H1 (cell line): ENCODE measurements around the gene DOK1. TPM values are rescaled to one million over a fixed set of nuclear protein-coding genes. Genes with fewer than 3 reads are reported as not detected.

Source experiments
- CTCF ChIA-PET: fragments of 300-600 bp; sonication (Branson Sonifier 250); formaldehyde crosslinking; loops from one replicate; lab custom pipeline; 2021; ENCODE audit not compliant: partially characterized antibody; lab: Charles Lee
- POLR2A ChIA-PET: fragments of 300-600 bp; sonication (Branson Sonifier 250); formaldehyde crosslinking; loops from one replicate; lab custom pipeline; 2021; ENCODE audit warnings: inconsistent platforms; ENCODE audit not compliant: partially characterized antibody; lab: Charles Lee
- DNase-seq, 2 experiments: peaks; one replicate each; pipeline versions ENCODE4 v3.0.0 to v3.0.0-alpha.2; 2010 to 2022; ENCODE audit warnings: low spot score in 2 of 2, low read depth in 1 of 2, mixed read lengths in 1 of 2
- FAIRE-seq: peaks from 2 replicates; lab custom pipeline; 2011; peaks lifted over from hg19 to GRCh38; lab: Jason Lieb, UNC
- H2AFZ ChIP-seq: 2 replicates; pipeline ENCODE4 v1.8.1; 2012; ENCODE audit warnings: low read length, inconsistent platforms
- H2AK5ac ChIP-seq: 2 replicates; pipeline ENCODE4 v1.6.1; 2013; ENCODE audit warnings: low read depth, low read length
- H2BK120ac ChIP-seq: replicated peaks from 2 replicates; pipeline ENCODE3; 2013; ENCODE audit warnings: low read depth, low read length, inconsistent platforms
- H2BK12ac ChIP-seq: 2 replicates; pipeline ENCODE4 v1.6.1; 2013; ENCODE audit warnings: low read depth, low read length
- H2BK15ac ChIP-seq: 2 replicates; pipeline ENCODE4 v1.6.1; 2013; ENCODE audit warnings: low read length
- H2BK20ac ChIP-seq: 2 replicates; pipeline ENCODE4 v1.6.1; 2013; ENCODE audit warnings: low read length
- H2BK5ac ChIP-seq: 2 replicates; pipeline ENCODE4 v1.6.1; 2013; ENCODE audit warnings: low read depth, low read length
- H3K14ac ChIP-seq: 2 replicates; pipeline ENCODE4 v1.6.1; 2013; ENCODE audit warnings: inconsistent platforms; ENCODE audit not compliant: insufficient read length
- H3K18ac ChIP-seq: 2 replicates; pipeline ENCODE4 v1.6.1; 2013; ENCODE audit warnings: low read length; ENCODE audit errors: extremely low read depth
- H3K23ac ChIP-seq: 2 replicates; pipeline ENCODE4 v1.6.1; 2013; ENCODE audit warnings: inconsistent platforms; ENCODE audit not compliant: insufficient read length
- H3K23me2 ChIP-seq: 2 replicates; pipeline ENCODE4 v1.6.1; 2013; ENCODE audit warnings: low read depth, low read length
- H3K27ac ChIP-seq: 2 replicates; pipeline ENCODE4 v1.6.1; 2011; ENCODE audit warnings: low read depth, low read length, inconsistent platforms
- H3K27me3 ChIP-seq, 4 experiments: replicated peaks in 1 of 4; 1 replicate in 1 of 4; 2 replicates in 3 of 4; pipeline versions ENCODE4 v1.6.1 to v1.8.1; 2011 to 2013; ENCODE audit warnings: low read length in 3 of 4, mild to moderate bottlenecking in 3 of 4, inconsistent platforms in 2 of 4, mixed read lengths in 2 of 4, moderate library complexity in 1 of 4; ENCODE audit not compliant: control insufficient read depth in 3 of 4, insufficient read depth in 3 of 4; ENCODE audit errors: extremely low read depth in 1 of 4
- H3K36me3 ChIP-seq, 4 experiments: 2 replicates each; pipeline versions ENCODE4 v1.6.1 to v1.8.1; 2011 to 2013; ENCODE audit warnings: mild to moderate bottlenecking in 4 of 4, low read length in 3 of 4, moderate library complexity in 2 of 4, control low read depth in 1 of 4, inconsistent platforms in 1 of 4; ENCODE audit not compliant: insufficient read depth in 4 of 4, control insufficient read depth in 2 of 4
- H3K4ac ChIP-seq: replicated peaks from 2 replicates; pipeline ENCODE3; 2013; ENCODE audit warnings: low read length, low read depth, mixed read lengths, inconsistent platforms; ENCODE audit not compliant: insufficient read length
- H3K4me1 ChIP-seq, 4 experiments: replicated peaks in 1 of 4; 1 replicate in 1 of 4; 2 replicates in 3 of 4; pipeline versions ENCODE4 v1.6.1 to v1.8.1; 2011 to 2013; ENCODE audit warnings: low read length in 3 of 4, inconsistent platforms in 2 of 4, mixed read lengths in 1 of 4; ENCODE audit not compliant: insufficient read depth in 4 of 4, control insufficient read depth in 3 of 4
- H3K4me2 ChIP-seq, 2 experiments: 2 replicates each; pipeline versions ENCODE4 v1.6.1 to v1.8.1; 2011 to 2013; ENCODE audit warnings: low read depth in 2 of 2, low read length in 2 of 2, control low read depth in 1 of 2, inconsistent platforms in 1 of 2, mild to moderate bottlenecking in 1 of 2; ENCODE audit not compliant: insufficient read depth in 1 of 2
- H3K4me3 ChIP-seq, 4 experiments: fragments of 200-600, 300-600 bp in 1 of 4; sonication (generic), shearing (Covaris generic), sonication (Bioruptor Twin) in 1 of 4; 2 replicates each; pipeline versions ENCODE4 v1.5.1 to v1.8.1; 2011 to 2016; ENCODE audit warnings: low read length in 4 of 4, low read depth in 3 of 4, control low read depth in 2 of 4, inconsistent platforms in 2 of 4, mild to moderate bottlenecking in 2 of 4, mixed read lengths in 1 of 4, moderate library complexity in 1 of 4; ENCODE audit not compliant: insufficient read depth in 2 of 4; ENCODE audit errors: extremely low read depth in 1 of 4
- H3K56ac ChIP-seq: replicated peaks from 2 replicates; pipeline ENCODE3; 2013; ENCODE audit warnings: low read depth, mild to moderate bottlenecking, mixed read lengths, low read length, inconsistent platforms; ENCODE audit not compliant: insufficient read length
- H3K79me1 ChIP-seq: 2 replicates; pipeline ENCODE4 v1.6.1; 2013; ENCODE audit warnings: low read depth, low read length, control low read depth
- H3K79me2 ChIP-seq, 2 experiments: 2 replicates each; pipeline versions ENCODE4 v1.6.1 to v1.8.1; 2012 to 2013; ENCODE audit warnings: low read length in 2 of 2, mild to moderate bottlenecking in 2 of 2, inconsistent platforms in 1 of 2; ENCODE audit not compliant: insufficient read depth in 2 of 2, control insufficient read depth in 1 of 2
- H3K9ac ChIP-seq, 4 experiments: replicated peaks in 1 of 4; 1 replicate in 1 of 4; 2 replicates in 3 of 4; pipeline versions ENCODE4 v1.6.1 to v1.8.1; 2011 to 2013; ENCODE audit warnings: low read depth in 3 of 4, low read length in 3 of 4, control low read depth in 2 of 4, mild to moderate bottlenecking in 2 of 4, moderate library complexity in 2 of 4, inconsistent platforms in 1 of 4; ENCODE audit errors: extremely low read depth in 1 of 4
- H3K9me3 ChIP-seq, 2 experiments: 2 replicates each; pipeline versions ENCODE4 v1.6.1 to v1.8.1; 2012 to 2013; ENCODE audit warnings: mild to moderate bottlenecking in 2 of 2, moderate library complexity in 2 of 2, control low read depth in 1 of 2, inconsistent platforms in 1 of 2, low read depth in 1 of 2, low read length in 1 of 2, mixed read lengths in 1 of 2; ENCODE audit not compliant: insufficient read depth in 2 of 2
- H4K20me1 ChIP-seq, 2 experiments: replicated peaks in 1 of 2; 2 replicates each; pipeline versions ENCODE3 to v1.8.1; 2011 to 2013; ENCODE audit warnings: inconsistent platforms in 2 of 2, low read length in 2 of 2, mild to moderate bottlenecking in 1 of 2; ENCODE audit not compliant: insufficient read depth in 2 of 2, control insufficient read depth in 1 of 2
- H4K5ac ChIP-seq: 2 replicates; pipeline ENCODE4 v1.6.1; 2013; ENCODE audit warnings: low read length, low read depth, mixed read lengths, inconsistent platforms; ENCODE audit not compliant: insufficient read length
- H4K8ac ChIP-seq: 2 replicates; pipeline ENCODE4 v1.8.0; 2013; ENCODE audit warnings: mild to moderate bottlenecking, moderate library complexity, low read length, inconsistent platforms; ENCODE audit not compliant: insufficient read depth; ENCODE audit errors: extremely low read depth
- H4K91ac ChIP-seq: replicated peaks from 2 replicates; pipeline ENCODE3; 2013; ENCODE audit warnings: low read length, mixed read lengths, inconsistent platforms; ENCODE audit not compliant: insufficient read length
- BACH1 ChIP-seq: IDR thresholded peaks from 2 replicates; pipeline ENCODE4 v1.6.1; 2012; ENCODE audit warnings: low read length, improper control_type of control experiment
- CBX5 ChIP-seq: fragments of 300-800, 300-1000 bp; sonication (generic); IDR thresholded peaks from 2 replicates; pipeline ENCODE4 v1.7.1; 2016; ENCODE audit warnings: antibody characterized with exemption, low read length, low read depth
- CHD2 ChIP-seq: IDR thresholded peaks from 2 replicates; pipeline ENCODE4 v1.6.1; 2012; ENCODE audit warnings: low read length, improper control_type of control experiment
- CTCF ChIP-seq, 3 experiments: IDR thresholded peaks; 1 replicate in 2 of 3; 2 replicates in 1 of 3; pipeline versions ENCODE4 v1.5.1 to v1.6.1; 2011; ENCODE audit warnings: low read length in 3 of 3, mild to moderate bottlenecking in 3 of 3, inconsistent platforms in 2 of 3, low read depth in 1 of 3, moderate library complexity in 1 of 3; ENCODE audit not compliant: insufficient read depth in 1 of 3; ENCODE audit errors: control extremely low read depth in 1 of 3
- EGR1 ChIP-seq: IDR thresholded peaks from 2 replicates; pipeline ENCODE4 v1.6.1; 2011; ENCODE audit warnings: low read depth, low read length, borderline replicate concordance
- EP300 ChIP-seq, 2 experiments: IDR thresholded peaks; 1 replicate in 1 of 2; 2 replicates in 1 of 2; pipeline ENCODE4 v1.6.1; 2011 to 2012; ENCODE audit warnings: low read depth in 2 of 2, low read length in 2 of 2, mild to moderate bottlenecking in 2 of 2, borderline replicate concordance in 1 of 2, inconsistent platforms in 1 of 2, moderate library complexity in 1 of 2
- FOSL1 ChIP-seq: IDR thresholded peaks from 2 replicates; pipeline ENCODE4 v1.6.1; 2011; ENCODE audit warnings: mild to moderate bottlenecking, low read depth, low read length, moderate library complexity; ENCODE audit not compliant: insufficient read depth
- NRF1 ChIP-seq: IDR thresholded peaks from 2 replicates; pipeline ENCODE4 v1.6.1; 2011; ENCODE audit warnings: mild to moderate bottlenecking, low read depth, low read length, improper control_type of control experiment
- RXRA ChIP-seq: IDR thresholded peaks from 2 replicates; pipeline ENCODE4 v1.6.1; 2011; ENCODE audit warnings: low read depth, mild to moderate bottlenecking, low read length, moderate library complexity; ENCODE audit not compliant: insufficient read depth
- SAP30 ChIP-seq: fragments of 300-600 bp; sonication (generic); IDR thresholded peaks from 2 replicates; pipeline ENCODE4 v1.7.1; 2012; ENCODE audit warnings: low read length, moderate library complexity, mild to moderate bottlenecking, inconsistent platforms; ENCODE audit not compliant: insufficient read depth, insufficient replicate concordance
- WGBS, 2 experiments: shearing (Covaris generic) in 1 of 2; methylation state at CpG; one replicate each; pipeline versions ENCODE4 v1.1.6 to v1.1.7; 2013 to 2015; ENCODE audit warnings: low lambda C conversion rate in 2 of 2, mixed read lengths in 2 of 2, inconsistent platforms in 1 of 2, low coverage in 1 of 2, missing lambda C conversion rate in 1 of 2; ENCODE audit not compliant: insufficient replicate concordance in 2 of 2, insufficient coverage in 1 of 2, insufficient read length in 1 of 2; ENCODE audit errors: extremely low coverage in 1 of 2, missing lambda C conversion rate in 1 of 2; 5-methylcytosine and 5-hydroxymethylcytosine counted together
- polyA plus RNA-seq, 7 experiments: library from polyadenylated mRNA; depleted of rRNA in 3 of 7; stranded (reverse) in 5 of 7; unstranded in 2 of 7; fragments of >200 nt in 5 of 7; fragments of 200-250 nt in 2 of 7; gene quantifications; 1 replicate in 5 of 7; 2 replicates in 1 of 7; 4 replicates in 1 of 7; pipeline versions ENCODE4 v1.2.1 to v1.2.3, GENCODE V29; 2011 to 2013; ENCODE audit warnings: missing spikeins in 2 of 7, mixed read lengths in 2 of 7
- total RNA-seq: library from RNA; stranded (reverse); fragmentation: NEBNext Ultra II Directional; extraction: Animal tissue kit (Norgen Biotek cat#: 25700); gene quantifications from 2 replicates; pipeline ENCODE4 v1.2.1, GENCODE V29; 2021

Gene DOK1
- total and polyA plus RNA-seq, 2 of the 8 experiments (the other 6 are each of a cell fraction or from before 2014, with no cell fraction given): 11.0 to 14.3 TPM

GRCh38 chr2:74603282-74604000 lies 48.9 kb downstream of the DOK1 start:
- POLR2A ChIA-PET: no interaction called here
- Histone ChIP-seq H3K14ac (no peak overlapping the region), H2BK12ac (no peak overlapping the region), H4K91ac (no peak overlapping the region), H2BK120ac (no peak overlapping the region), H3K4ac (no peak overlapping the region), H3K9ac (no peak overlapping the region), H3K23ac (no peak overlapping the region), H3K79me2 (no peaks in the 10 kb centered on the region), H3K4me1 (no peaks in the 10 kb centered on the region), H3K4me2 (no peak overlapping the region), H2BK5ac (no peak overlapping the region), H3K9me3 (0 out of 4 replicates have a peak, but pooled peaks cover 0 to 1% of the 10 kb centered on the region in 2 experiments), H3K56ac (no peak overlapping the region), H3K79me1 (no peaks in the 10 kb centered on the region), H2AFZ (no peak overlapping the region), H2BK20ac (no peak overlapping the region), H3K18ac (no peak overlapping the region), H3K36me3 (no peaks in the 10 kb centered on the region), H4K8ac (no peak overlapping the region), H3K4me3 (no peak overlapping the region), H2AK5ac (no peak overlapping the region), H2BK15ac (no peak overlapping the region), H4K20me1 (no peaks in the 10 kb centered on the region), H3K27me3 (peaks cover 0 to 2% (median 0%) of the 10 kb centered on the region in 4 experiments; a peak in 1 of 7 replicates), H3K23me2 (peaks cover 2% of the 10 kb centered on the region; the same call in 1 of the 2 replicates), H3K27ac (no peak overlapping the region), H4K5ac (no peak overlapping the region)
- CTCF ChIA-PET: interaction anchor here (1.2 to 6.4 kb wide), 2 partner anchors 9 to 16 kb away, joined by 3 to 50 read pairs; no protein-coding TSS in a partner anchor
- DNase-seq: no peak
- 82% methylated on average over 7 of the region's 7 CpGs; no CpG with 5 or more reads in 1 of the 2 experiments for WGBS, 2 experiments
- FAIRE-seq: no peak
- TF ChIP-seq EP300 (IDR thresholded peaks at IDR 0.05; ENCODE audit: borderline replicate concordance in 1 of 2, low read depth in 2 of 2, low read length in 2 of 2) (no peak), EGR1 (no peak), RXRA (no peak), CTCF (IDR thresholded peaks at IDR 0.05; ENCODE audit: control extremely low read depth in 1 of 3, insufficient read depth in 1 of 3, low read depth in 1 of 3, low read length in 3 of 3) (no peak), NRF1 (no peak), BACH1 (no peak), FOSL1 (no peak), CHD2 (no peak), SAP30 (no peak), CBX5 (no peak)
